ENCODE data around the gene CHCHD5.
"Not testable (repeated sequence)": the region's sequence is repeated elsewhere in the genome, so short reads cannot be mapped to it uniquely, and the experiment has no call there.

Gene CHCHD5

GRCh38 chr2:112566104-112566503, 18.3 kb upstream of the CHCHD5 start:
- Histone ChIP-seq H3K9me3 (ENCODE audit: low read length) (peaks cover 6% of the 10 kb centered on the region), H3K9ac (ENCODE audit: low read length) (no peak overlapping the region), H3K4me1 (ENCODE audit: insufficient read depth, low read length) (no peaks in the 10 kb centered on the region), H3K27me3 (ENCODE audit: control insufficient read depth in 1 of 2, insufficient read depth in 2 of 2, low read length in 2 of 2) (no peaks in the 10 kb centered on the region), H3K36me3 (ENCODE audit: insufficient read depth, low read length) (peaks cover 54% of the 10 kb centered on the region), H3K27ac (ENCODE audit: low read depth, low read length) (no peak overlapping the region), H3K4me3 (ENCODE audit: low read depth in 1 of 2, low read length in 2 of 2) (no peak overlapping the region)

- H3K36me3 ChIP-seq (ENCODE audit: insufficient read depth, low read length) = peaks cover 54% of the 10 kb centered on the region
- H3K9me3 ChIP-seq (ENCODE audit: low read length); H3K4me1 ChIP-seq (ENCODE audit: insufficient read depth, low read length); H3K27ac ChIP-seq (ENCODE audit: low read depth, low read length); H3K4me3 ChIP-seq (ENCODE audit: low read depth in 1 of 2, low read length in 2 of 2); H3K9ac ChIP-seq (ENCODE audit: low read length); H3K27me3 ChIP-seq (ENCODE audit: control insufficient read depth in 1 of 2, insufficient read depth in 2 of 2, low read length in 2 of 2): not testable (repeated sequence)
Observed at GRCh38 chr2:112566508-112566907, 17.9 kb upstream of the CHCHD5 start.

DNA sequence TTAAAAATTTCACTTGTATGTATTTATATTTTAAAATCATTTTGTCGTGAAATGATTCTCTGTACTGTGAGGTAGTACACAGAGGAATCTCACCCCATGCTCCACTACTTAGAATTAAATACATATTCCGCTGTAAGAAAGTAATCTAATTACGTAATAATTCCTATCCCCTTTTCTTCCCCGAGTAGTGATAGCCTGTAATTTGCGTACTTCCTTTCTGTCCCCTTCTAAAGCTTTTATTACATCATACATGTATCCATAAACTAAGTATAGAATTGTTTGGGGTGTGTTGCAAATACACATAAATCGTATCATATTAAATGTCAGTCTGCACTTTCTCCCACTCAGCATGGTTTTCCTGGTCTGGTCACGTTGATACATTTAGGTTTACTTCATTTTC, 12.4 kb upstream of the CHCHD5 start:
- Histone ChIP-seq H3K27ac (ENCODE audit: low read depth, low read length) (no peak overlapping the region), H3K4me3 (ENCODE audit: low read depth in 1 of 2, low read length in 2 of 2) (no peak overlapping the region), H3K36me3 (ENCODE audit: insufficient read depth, low read length) (peaks cover 61% of the 10 kb centered on the region), H3K9me3 (ENCODE audit: low read length) (peaks cover 6% of the 10 kb centered on the region), H3K9ac (ENCODE audit: low read length) (no peak overlapping the region), H3K4me1 (ENCODE audit: insufficient read depth, low read length) (no peaks in the 10 kb centered on the region), H3K27me3 (ENCODE audit: control insufficient read depth in 1 of 2, insufficient read depth in 2 of 2, low read length in 2 of 2) (no peaks in the 10 kb centered on the region)

DNA sequence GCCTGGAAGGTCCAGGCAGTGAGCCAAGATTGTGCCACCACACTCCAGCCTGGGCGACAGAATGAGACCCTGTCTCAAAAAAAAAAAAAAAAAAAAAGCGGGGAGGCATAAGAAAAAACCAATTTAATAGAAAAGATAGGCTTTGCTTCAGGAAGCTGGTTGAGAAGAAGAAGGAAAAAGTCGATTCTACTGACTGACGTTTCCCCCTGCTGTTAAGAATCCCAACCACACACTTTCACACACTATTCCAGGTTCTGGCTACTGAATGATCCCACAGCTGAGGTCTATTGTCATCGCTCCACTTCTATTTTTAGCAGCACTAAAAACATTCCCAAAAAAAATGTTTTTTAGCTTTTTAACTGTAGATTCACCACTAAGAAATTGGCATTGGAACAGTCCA, 6.7 kb upstream of the CHCHD5 start:
- Histone ChIP-seq H3K36me3 (ENCODE audit: insufficient read depth, low read length) (peaks cover 9% of the 10 kb centered on the region), H3K4me1 (ENCODE audit: insufficient read depth, low read length) (peaks cover 4% of the 10 kb centered on the region), H3K9ac (ENCODE audit: low read length) (no peak overlapping the region), H3K27me3 (ENCODE audit: control insufficient read depth in 1 of 2, insufficient read depth in 2 of 2, low read length in 2 of 2) (no peaks in the 10 kb centered on the region), H3K4me3 (ENCODE audit: low read depth in 1 of 2, low read length in 2 of 2) (no peak overlapping the region), H3K9me3 (ENCODE audit: low read length) (no peaks in the 10 kb centered on the region), H3K27ac (ENCODE audit: low read depth, low read length) (no peak overlapping the region)

GRCh38 chr2:112579241-112579640, 5.2 kb upstream of the CHCHD5 start:
- Histone ChIP-seq H3K4me1 (ENCODE audit: insufficient read depth, low read length) (peaks cover 13% of the 10 kb centered on the region), H3K4me3 (ENCODE audit: low read depth in 1 of 2, low read length in 2 of 2) (no peak overlapping the region), H3K9me3 (ENCODE audit: low read length) (no peaks in the 10 kb centered on the region), H3K9ac (ENCODE audit: low read length) (no peak overlapping the region), H3K27ac (ENCODE audit: low read depth, low read length) (no peak overlapping the region), H3K27me3 (ENCODE audit: control insufficient read depth in 1 of 2, insufficient read depth in 2 of 2, low read length in 2 of 2) (no peaks in the 10 kb centered on the region), H3K36me3 (ENCODE audit: insufficient read depth, low read length) (peaks cover 9% of the 10 kb centered on the region)

DNA sequence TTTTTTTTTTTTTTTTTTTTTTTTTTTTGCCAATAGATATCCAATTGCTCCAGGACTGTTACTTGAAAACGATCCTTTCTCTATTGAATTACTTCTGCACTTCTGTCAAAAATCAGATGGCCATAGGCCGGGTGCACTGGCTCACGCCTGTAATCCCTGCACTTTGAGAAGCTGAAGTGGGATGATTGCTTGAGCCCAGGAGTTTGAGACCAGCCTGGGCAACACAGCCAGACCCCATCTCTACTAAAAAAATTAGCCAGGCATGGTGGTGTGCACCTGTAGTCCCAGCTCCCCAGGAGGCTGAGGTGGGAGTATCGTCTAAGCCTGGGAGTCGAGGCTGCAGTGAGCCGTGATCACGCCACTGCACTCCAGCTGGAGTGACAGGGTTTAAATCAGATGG, 4.3 kb upstream of the CHCHD5 start:
- H3K36me3 ChIP-seq (ENCODE audit: insufficient read depth, low read length) = peaks cover 5% of the 10 kb centered on the region
- no peak overlapping the region for H3K27ac ChIP-seq (ENCODE audit: low read depth, low read length)
- H3K4me1 ChIP-seq (ENCODE audit: insufficient read depth, low read length) = peaks cover 16% of the 10 kb centered on the region
- no peaks in the 10 kb centered on the region for H3K9me3 ChIP-seq (ENCODE audit: low read length)
- no peaks in the 10 kb centered on the region for H3K27me3 ChIP-seq (ENCODE audit: control insufficient read depth in 1 of 2, insufficient read depth in 2 of 2, low read length in 2 of 2)
- H3K9ac ChIP-seq (ENCODE audit: low read length) = no peak overlapping the region
- no peak overlapping the region for H3K4me3 ChIP-seq (ENCODE audit: low read depth in 1 of 2, low read length in 2 of 2)

GRCh38 chr2:112582314-112582746, 2.1 kb upstream of the CHCHD5 start:
- no peak overlapping the region for H3K9ac ChIP-seq (ENCODE audit: low read length)
- peaks cover 23% of the 10 kb centered on the region for H3K4me1 ChIP-seq (ENCODE audit: insufficient read depth, low read length)
- H3K4me3 ChIP-seq (ENCODE audit: low read depth in 1 of 2, low read length in 2 of 2) = no peak overlapping the region
- H3K27me3 ChIP-seq (ENCODE audit: control insufficient read depth in 1 of 2, insufficient read depth in 2 of 2, low read length in 2 of 2) = no peaks in the 10 kb centered on the region
- H3K36me3 ChIP-seq (ENCODE audit: insufficient read depth, low read length) = peaks cover 9% of the 10 kb centered on the region
- H3K9me3 ChIP-seq (ENCODE audit: low read length) = no peaks in the 10 kb centered on the region
- H3K27ac ChIP-seq (ENCODE audit: low read depth, low read length) = no peak overlapping the region

DNA sequence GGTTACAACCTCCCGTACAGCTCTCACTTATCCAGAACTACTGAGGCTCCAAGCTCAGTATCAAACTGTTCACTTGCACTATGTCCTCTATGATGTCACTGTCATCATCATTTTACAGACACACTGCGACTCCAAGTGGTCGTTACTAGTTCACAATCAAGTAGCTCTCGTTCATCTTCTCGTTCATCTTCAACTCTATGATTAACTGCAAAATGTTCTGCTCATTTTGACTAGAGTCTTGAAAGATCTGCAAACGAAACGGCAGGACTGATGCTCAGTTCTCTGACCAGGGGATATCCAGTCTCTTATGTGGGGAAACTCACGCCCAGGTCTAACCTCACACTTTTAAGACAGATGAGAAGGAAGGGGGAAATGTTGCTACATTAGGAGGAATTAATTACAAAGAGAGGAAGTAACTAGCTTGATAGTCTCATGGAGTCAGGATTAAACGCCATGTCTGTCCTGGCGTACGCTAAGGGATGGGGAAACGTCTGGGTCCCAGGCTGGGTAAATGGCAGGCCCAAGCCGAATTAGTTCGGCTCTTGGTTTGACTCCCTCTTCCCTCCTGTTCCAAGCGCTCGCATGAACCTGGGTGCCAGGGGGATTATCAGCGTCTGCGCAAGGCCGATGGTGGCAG, 794 bp upstream of the CHCHD5 start:
- peak overlapping the region; percentile 90 for H3K27ac ChIP-seq (ENCODE audit: low read depth, low read length)
- no peaks in the 10 kb centered on the region for H3K9me3 ChIP-seq (ENCODE audit: low read length)
- H3K4me3 ChIP-seq (ENCODE audit: low read depth in 1 of 2, low read length in 2 of 2) = peak overlapping the region; percentile 63 to 89
- peaks cover 13% of the 10 kb centered on the region for H3K36me3 ChIP-seq (ENCODE audit: insufficient read depth, low read length)
- H3K27me3 ChIP-seq (ENCODE audit: control insufficient read depth in 1 of 2, insufficient read depth in 2 of 2, low read length in 2 of 2) = no peaks in the 10 kb centered on the region
- peak overlapping the region; percentile 52 for H3K9ac ChIP-seq (ENCODE audit: low read length)
- H3K4me1 ChIP-seq (ENCODE audit: insufficient read depth, low read length) = peaks cover 23% of the 10 kb centered on the region

DNA sequence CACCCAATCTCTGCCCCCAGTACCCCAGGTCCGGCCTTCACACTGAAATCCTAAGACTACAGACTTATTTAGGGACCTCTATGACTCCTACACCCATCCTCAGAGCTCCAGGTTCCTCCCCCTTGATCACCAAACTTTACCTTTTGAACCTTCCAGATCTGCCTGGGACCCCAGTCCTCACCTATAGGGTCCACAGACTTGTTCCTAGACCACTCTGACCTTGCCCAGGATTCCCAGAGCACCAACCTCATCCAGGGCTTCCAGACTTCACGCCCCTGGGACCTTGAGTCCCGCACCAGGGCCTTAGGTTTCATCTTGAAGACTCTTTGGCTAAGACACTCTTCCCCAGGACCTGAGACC, 462 bp downstream of the CHCHD5 start:
- H3K36me3 ChIP-seq (ENCODE audit: insufficient read depth, low read length) = peaks cover 13% of the 10 kb centered on the region
- peaks cover 23% of the 10 kb centered on the region for H3K4me1 ChIP-seq (ENCODE audit: insufficient read depth, low read length)
- H3K4me3 ChIP-seq (ENCODE audit: low read depth in 1 of 2, low read length in 2 of 2) = peak overlapping the region; percentile 63 to 89

DNA sequence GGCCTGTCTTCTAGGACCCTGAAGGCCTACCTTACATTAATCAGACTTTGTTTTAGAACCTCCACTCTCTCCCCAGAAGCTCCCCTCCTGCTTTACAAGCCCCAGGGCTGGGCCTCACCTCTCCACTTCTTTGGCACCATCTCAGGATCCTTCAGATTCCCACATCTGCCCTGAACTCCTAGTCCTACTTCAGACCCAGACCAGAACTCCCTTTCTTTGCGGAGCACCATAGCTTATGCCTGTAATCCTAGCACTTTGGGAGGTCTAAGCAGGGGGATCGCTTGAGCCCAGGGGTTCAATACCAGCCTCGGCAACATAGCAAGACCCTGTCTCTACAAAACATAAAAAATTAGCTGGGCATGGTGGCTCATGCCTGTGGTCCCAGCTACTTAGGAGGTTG, 991 bp downstream of the CHCHD5 start:
- H3K27me3 ChIP-seq (ENCODE audit: control insufficient read depth in 1 of 2, insufficient read depth in 2 of 2, low read length in 2 of 2) = no peaks in the 10 kb centered on the region
- peaks cover 13% of the 10 kb centered on the region for H3K36me3 ChIP-seq (ENCODE audit: insufficient read depth, low read length)
- peak overlapping the region; percentile 90 for H3K27ac ChIP-seq (ENCODE audit: low read depth, low read length)
- peaks cover 23% of the 10 kb centered on the region for H3K4me1 ChIP-seq (ENCODE audit: insufficient read depth, low read length)
- H3K4me3 ChIP-seq (ENCODE audit: low read depth in 1 of 2, low read length in 2 of 2) = peak overlapping the region; percentile 63 to 89
- H3K9ac ChIP-seq (ENCODE audit: low read length) = peak overlapping the region; percentile 75
- no peaks in the 10 kb centered on the region for H3K9me3 ChIP-seq (ENCODE audit: low read length)

More for the DNA sequence above, 462 bp downstream of the CHCHD5 start:
- Histone ChIP-seq H3K27me3 (ENCODE audit: control insufficient read depth in 1 of 2, insufficient read depth in 2 of 2, low read length in 2 of 2) (no peaks in the 10 kb centered on the region), H3K9me3 (ENCODE audit: low read length) (no peaks in the 10 kb centered on the region), H3K27ac (ENCODE audit: low read depth, low read length) (peak overlapping the region; percentile 90), H3K9ac (ENCODE audit: low read length) (peak overlapping the region; percentile 75)

DNA sequence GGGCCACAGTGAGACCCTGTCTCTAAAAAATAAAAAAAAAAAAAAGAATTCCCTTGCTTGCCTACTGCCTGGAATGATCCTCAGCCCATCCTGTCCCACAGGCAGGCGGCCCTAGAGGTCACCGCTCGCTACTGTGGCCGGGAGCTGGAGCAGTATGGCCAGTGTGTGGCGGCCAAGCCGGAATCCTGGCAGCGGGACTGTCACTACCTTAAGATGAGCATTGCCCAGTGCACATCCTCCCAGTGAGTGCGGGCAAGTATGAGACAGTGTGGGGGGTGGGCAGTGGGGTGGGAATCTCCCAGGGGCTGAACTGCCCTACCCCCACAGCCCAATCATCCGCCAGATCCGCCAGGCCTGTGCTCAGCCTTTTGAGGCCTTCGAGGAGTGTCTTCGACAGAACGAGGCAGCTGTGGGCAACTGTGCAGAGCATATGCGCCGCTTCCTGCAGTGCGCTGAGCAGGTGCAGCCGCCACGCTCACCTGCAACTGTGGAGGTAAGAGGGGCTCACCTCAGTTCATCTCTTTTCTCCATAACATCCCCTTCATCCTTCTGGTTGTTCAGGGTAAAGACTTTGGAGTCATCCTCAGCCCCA, 1.6 kb downstream of the CHCHD5 start:
- no peak overlapping the region for H3K27ac ChIP-seq (ENCODE audit: low read depth, low read length)
- H3K4me1 ChIP-seq (ENCODE audit: insufficient read depth, low read length) = peaks cover 23% of the 10 kb centered on the region
- no peak overlapping the region for H3K4me3 ChIP-seq (ENCODE audit: low read depth in 1 of 2, low read length in 2 of 2)
- peaks cover 13% of the 10 kb centered on the region for H3K36me3 ChIP-seq (ENCODE audit: insufficient read depth, low read length)
- no peak overlapping the region for H3K9ac ChIP-seq (ENCODE audit: low read length)
- H3K9me3 ChIP-seq (ENCODE audit: low read length) = no peaks in the 10 kb centered on the region
- H3K27me3 ChIP-seq (ENCODE audit: control insufficient read depth in 1 of 2, insufficient read depth in 2 of 2, low read length in 2 of 2) = no peaks in the 10 kb centered on the region

DNA sequence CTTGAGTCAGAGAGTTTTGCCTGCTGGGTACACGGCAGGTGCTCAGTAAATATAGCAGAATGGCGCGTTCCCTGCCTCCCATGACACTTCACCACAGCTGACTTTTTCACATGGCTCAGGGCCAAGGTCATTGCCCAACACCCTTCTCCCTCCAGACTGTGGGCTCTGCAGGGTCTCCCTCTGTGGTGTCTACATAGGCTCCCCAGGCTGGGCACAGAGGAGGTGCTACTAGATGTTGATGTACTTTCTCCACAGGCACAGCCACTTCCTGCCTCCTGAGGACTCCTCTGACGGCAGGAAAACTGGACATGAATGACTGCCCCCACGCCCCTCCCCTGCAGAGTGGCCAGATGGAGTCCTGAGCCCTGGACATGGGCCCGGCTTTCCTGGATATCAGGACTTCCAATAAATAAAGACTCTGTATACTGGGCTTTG, 4.2 kb downstream of the CHCHD5 start:
- no peaks in the 10 kb centered on the region for H3K27me3 ChIP-seq (ENCODE audit: control insufficient read depth in 1 of 2, insufficient read depth in 2 of 2, low read length in 2 of 2)
- H3K27ac ChIP-seq (ENCODE audit: low read depth, low read length) = no peak overlapping the region
- peaks cover 13% of the 10 kb centered on the region for H3K36me3 ChIP-seq (ENCODE audit: insufficient read depth, low read length)
- no peaks in the 10 kb centered on the region for H3K9me3 ChIP-seq (ENCODE audit: low read length)
- peaks cover 13% of the 10 kb centered on the region for H3K4me1 ChIP-seq (ENCODE audit: insufficient read depth, low read length)
- no peak overlapping the region for H3K4me3 ChIP-seq (ENCODE audit: low read depth in 1 of 2, low read length in 2 of 2)
- no peak overlapping the region for H3K9ac ChIP-seq (ENCODE audit: low read length)
